ENCODE measurements around the gene PDIA6. TPM values are rescaled to one million over a fixed set of nuclear protein-coding genes. Genes with fewer than 3 reads are reported as not detected.

PDIA6 gene
- total and polyA plus RNA-seq, 2 donors (not counting 3 experiments of a cell fraction or from before 2014, with no cell fraction given) = 335 to 424 TPM

DNA sequence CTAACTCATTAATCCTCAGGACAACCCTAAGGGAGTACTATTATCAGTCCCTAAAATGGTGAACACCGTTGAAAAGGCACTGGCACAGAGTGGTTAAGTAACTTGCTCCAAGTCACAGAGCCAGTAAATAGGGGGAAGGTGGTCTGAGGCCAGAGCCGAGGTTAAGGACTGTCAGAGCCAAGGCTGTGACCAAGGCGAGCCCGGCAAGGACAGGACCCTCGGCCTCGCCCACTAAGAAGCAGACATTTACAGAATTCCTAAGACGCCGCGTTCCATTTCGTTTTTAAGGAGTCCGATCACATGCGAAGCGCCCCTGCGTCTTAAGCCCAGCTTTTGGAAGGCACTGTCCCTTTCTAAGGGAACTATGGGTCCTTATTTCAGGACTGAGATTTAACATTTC lies 1.1 kb downstream of the PDIA6 start:
- Histone ChIP-seq H3K9ac (replicated peaks; ENCODE audit: extremely low read depth, insufficient read depth, low read length) (peak overlapping the region; percentile 91), H3K4me2 (ENCODE audit: insufficient read depth, low read length) (peak overlapping the region; percentile 69), H4K20me1 (replicated peaks; ENCODE audit: control insufficient read depth, extremely low read depth, insufficient read depth, low read length) (peaks cover 3% of the 10 kb centered on the region), H3K27me3 (ENCODE audit: control insufficient read depth in 2 of 2, insufficient read depth in 2 of 2, low read length in 2 of 2) (no peaks in the 10 kb centered on the region), H2AFZ (ENCODE audit: low read depth, low read length) (peak overlapping the region; percentile 32), H3K9me3 (replicated peaks; ENCODE audit: control insufficient read depth, insufficient read depth, low read length) (no peaks in the 10 kb centered on the region), H3K36me3 (ENCODE audit: control insufficient read depth in 2 of 2, extremely low read depth in 1 of 2, insufficient read depth in 2 of 2, low read length in 2 of 2) (peaks cover 0 to 3% of the 10 kb centered on the region in 2 experiments), H3K4me1 (ENCODE audit: control insufficient read depth, extremely low read depth, insufficient read depth, low read length) (peaks cover 27% of the 10 kb centered on the region), H3K27ac (ENCODE audit: insufficient read depth, low read depth, low read length) (peak overlapping the region; percentile 64), H3K4me3 (replicated peaks in 1 of 3; ENCODE audit: insufficient read depth in 1 of 3, low read depth in 1 of 3, low read length in 3 of 3) (peak overlapping the region; percentile 53 to 95 (median 67)), H3K9me1 (replicated peaks; ENCODE audit: control insufficient read depth, extremely low read depth, insufficient read depth, low read length) (peaks cover 3% of the 10 kb centered on the region), H3K79me2 (ENCODE audit: control insufficient read depth, insufficient read depth, low read length) (peaks cover 60% of the 10 kb centered on the region)
- ChIA-PET POLR2A (no interaction called here), CTCF (interaction anchor here (1.5 to 2.2 kb wide), 2 partner anchors 24 to 636 kb away, joined by 4 to 10 read pairs; no protein-coding TSS in a partner anchor)
- intact Hi-C loops (cut with micrococcal nuclease) (loop anchor here (1.0 to 5.0 kb wide), 2 partner anchors 24 to 531 kb away; partner anchors contain the start of gene ROCK2), dilution Hi-C loops (cut with MboI; ENCODE audit: extremely low pct_ligation_motif_present, low sequenced_read_pairs) (no loop called here)
- no TSS peak for BruUV-seq (replicated peaks)
- no peak for FAIRE-seq
- peak; percentile 43 for DNase-seq (ENCODE audit: low read depth, low spot score)
- TF ChIP-seq FOS (IDR thresholded peaks at IDR 0.05; ENCODE audit: borderline replicate concordance, insufficient read depth, low read length) (no peak), GATA2 (IDR thresholded peaks at IDR 0.05; ENCODE audit: insufficient read depth, insufficient read length, low read depth, low read length) (no peak), EZH2 (IDR thresholded peaks at IDR 0.05; ENCODE audit: borderline replicate concordance, low read depth, low read length, severe bottlenecking) (no peak), MAX (IDR thresholded peaks at IDR 0.05; ENCODE audit: insufficient read depth, insufficient read length) (no peak), POLR2A (IDR thresholded peaks at IDR 0.05; ENCODE audit: low read depth, low read length) (peak; percentile 22), CTCF (IDR thresholded peaks at IDR 0.05; ENCODE audit: extremely low read depth in 1 of 2, insufficient read depth in 1 of 2, low read depth in 1 of 2, low read length in 2 of 2) (no peak)

Measured in endothelial cell of umbilical vein (primary cell).